HG03103 (cell line): Measurements from ENCODE around the gene MARCHF10.

Experiments
- ATAC-seq: cut with Tn5 transposase; IDR thresholded peaks from one replicate; pipeline ENCODE4 v1.9.1; 2021; ENCODE audit warnings: low read depth; ENCODE audit not compliant: unreplicated experiment

The MARCHF10 gene

DNA sequence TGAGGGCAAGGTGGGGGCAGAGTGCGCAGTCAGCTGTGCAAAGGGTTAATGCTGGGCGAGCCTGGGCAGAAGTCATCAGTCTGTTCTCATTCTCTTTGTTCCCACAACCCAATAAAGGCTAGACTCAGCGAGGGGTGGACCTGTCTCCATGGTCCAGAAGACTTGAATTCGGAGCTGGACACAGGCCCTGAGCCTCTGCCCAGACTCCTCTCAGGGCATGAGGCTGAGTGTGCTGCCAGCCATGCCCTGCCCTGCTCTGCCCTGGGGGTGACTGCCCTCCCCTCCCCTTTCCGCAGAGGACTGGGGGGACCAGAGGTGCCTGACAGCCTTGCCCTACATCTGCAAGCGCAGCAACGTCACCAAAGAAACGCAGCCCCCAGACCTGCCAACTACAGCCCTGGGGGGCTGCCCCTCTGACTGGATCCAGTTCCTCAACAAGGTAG is 126.2 kb downstream of the MARCHF10 start:
- ATAC-seq: no peak

DNA sequence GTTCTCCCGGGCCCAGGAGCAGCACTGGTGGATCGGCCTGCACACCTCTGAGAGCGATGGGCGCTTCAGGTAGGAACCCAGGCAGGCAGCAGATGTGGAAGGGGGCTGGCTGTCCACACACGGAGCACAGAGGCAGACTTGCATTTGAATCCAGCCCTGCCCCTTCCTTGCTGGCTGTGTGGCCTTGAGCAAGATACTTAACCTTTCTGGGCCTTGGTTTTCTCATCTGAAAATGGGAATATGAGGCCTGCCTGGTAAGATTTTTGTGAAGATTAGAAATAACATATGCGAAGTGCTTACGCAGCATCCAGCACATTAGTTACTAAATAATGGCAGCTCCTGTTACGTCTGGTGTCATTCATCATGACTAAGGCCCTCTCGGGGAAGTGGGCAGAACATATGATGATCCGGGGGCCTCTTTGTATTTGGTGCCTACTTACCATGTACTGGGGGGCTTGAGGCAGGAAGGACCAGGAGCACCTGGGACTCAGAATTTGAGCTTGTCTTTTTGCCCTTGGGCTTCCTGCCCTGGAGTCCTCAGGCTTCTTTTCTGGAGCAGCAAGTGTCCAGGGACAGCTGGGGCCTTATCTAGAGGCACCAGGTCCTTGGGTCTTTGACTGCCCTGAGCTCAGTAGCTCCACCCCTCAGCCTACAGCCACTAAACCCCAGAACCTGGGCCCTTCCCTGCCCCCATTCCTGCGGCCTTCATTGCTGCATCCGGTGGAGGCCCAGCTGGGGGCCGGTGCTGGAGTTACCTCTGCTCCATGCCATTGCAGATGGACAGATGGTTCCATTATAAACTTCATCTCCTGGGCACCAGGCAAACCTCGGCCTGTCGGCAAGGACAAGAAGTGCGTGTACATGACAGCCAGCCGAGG is 126.8 kb downstream of the MARCHF10 start:
- no peak for ATAC-seq

GRCh38 chr17:62680541-62681052 is 127.5 kb downstream of the MARCHF10 start:
- ATAC-seq: no peak

DNA sequence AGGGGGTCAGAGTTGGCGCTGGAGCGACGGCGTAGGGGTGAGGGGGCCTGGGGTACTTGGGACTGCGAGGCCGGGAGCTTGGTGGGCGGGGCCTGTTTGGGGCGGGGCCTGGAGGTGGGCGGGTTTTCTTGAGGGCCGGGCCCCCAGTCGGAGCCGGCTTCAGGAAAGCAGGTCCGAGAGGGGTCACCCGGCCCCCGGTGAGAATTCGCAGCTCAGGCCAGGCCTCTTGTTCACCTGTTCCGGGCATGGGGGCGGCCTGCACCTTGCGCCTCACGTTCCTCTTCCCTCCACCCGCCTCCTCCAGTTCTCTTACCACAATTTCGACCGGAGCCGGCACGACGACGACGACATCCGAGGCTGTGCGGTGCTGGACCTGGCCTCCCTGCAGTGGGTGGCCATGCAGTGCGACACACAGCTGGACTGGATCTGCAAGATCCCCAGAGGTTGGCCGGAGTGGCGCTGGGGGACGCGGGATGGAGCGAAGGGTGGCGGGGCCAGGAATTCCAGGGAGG is 128.2 kb downstream of the MARCHF10 start:
- no peak for ATAC-seq

DNA sequence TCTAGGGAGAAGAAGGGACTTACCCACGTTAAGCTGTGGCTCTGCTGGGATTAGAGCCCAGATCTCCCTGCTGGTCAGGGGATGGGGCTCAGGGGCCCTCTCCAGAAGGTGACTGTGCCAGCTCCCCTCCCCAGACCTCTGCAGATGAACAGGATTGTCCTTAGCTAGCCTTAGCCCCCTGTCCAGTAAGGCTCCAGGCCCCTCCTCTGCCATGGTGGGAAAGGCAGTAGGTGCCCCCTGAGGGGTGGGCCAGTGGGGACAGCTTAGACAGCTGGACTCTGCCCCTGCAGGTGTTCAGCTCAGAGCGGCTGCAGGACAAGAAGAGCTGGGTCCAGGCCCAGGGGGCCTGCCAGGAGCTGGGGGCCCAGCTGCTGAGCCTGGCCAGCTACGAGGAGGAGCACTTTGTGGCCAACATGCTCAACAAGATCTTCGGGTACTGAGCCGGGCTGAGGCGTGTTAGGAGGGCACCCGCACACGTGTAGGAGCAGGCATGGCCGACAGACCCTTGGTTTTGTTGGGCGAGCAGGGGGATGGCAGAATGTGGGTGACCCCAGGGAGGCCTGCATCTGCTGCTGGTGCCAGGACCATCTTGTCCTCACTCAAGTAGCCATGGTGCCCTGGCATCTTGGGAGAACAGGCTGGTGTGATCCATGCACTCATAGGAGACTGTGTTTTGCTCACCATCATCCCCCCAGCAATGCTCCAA is 129.7 kb downstream of the MARCHF10 start:
- no peak for ATAC-seq

- ATAC-seq: no peak
These were observed 131.0 kb downstream of the MARCHF10 start for GRCh38 chr17:62676952-62677596.

DNA sequence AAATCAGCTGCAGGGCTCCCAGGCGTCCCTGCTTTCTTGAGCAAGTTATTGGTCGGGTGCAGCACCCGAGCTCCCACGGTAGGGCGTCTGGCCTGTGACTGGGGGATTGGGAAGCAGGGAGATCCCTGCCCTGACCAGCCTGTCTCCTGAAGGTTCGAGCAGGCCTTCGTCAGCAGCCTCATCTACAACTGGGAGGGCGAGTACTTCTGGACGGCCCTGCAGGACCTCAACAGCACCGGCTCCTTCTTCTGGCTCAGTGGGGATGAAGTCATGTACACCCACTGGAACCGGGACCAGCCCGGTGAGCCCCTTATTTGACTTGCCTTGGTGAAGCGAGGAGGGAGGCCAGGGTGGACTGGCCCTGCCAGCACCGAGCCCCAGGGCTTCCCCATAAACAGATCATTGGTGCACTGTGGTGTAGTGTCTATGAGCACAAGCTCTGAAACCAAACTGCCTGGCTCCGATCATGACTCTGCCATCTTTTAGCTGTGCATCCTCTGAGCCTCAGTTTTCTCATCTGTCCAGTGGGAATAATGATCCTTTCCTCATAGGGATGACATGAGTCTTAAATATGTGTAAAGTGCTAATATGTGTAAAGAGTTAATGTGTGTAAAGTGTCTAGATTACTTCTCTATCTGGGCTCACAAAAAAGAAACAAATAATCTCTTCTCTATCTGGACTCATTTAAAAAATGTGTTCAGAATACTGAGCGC is 131.7 kb downstream of the MARCHF10 start:
- ATAC-seq: no peak

GRCh38 chr17:62675701-62676100 is 132.4 kb downstream of the MARCHF10 start:
- no peak for ATAC-seq

- ATAC-seq: no peak
These were observed 132.9 kb downstream of the MARCHF10 start for GRCh38 chr17:62675260-62675659.

GRCh38 chr17:62674841-62675240 is 133.3 kb downstream of the MARCHF10 start:
- ATAC-seq: no peak

DNA sequence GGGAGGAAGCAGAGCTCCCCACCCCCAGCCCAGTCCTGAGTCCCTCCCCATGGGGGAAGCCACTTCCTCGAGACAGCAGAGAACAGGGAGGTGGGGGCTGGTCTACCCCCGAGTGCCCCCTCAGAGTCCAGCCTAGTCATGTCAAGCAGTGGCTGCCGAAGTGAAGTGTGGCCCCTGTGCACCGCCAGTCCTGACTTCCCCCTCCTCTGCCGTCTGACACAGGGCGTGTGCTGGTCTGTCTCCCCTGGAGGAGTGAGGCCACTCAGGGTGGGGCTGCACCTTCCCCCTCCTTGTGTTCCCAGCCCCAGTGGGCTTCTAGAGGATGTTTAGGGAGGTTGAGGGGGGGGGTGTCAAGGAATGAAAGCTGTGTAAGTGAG is 133.8 kb downstream of the MARCHF10 start:
- ATAC-seq: no peak

- ATAC-seq: no peak
These were observed 134.3 kb downstream of the MARCHF10 start for GRCh38 chr17:62673614-62674362.

GRCh38 chr17:62672957-62673356 is 135.2 kb downstream of the MARCHF10 start:
- no peak for ATAC-seq

DNA sequence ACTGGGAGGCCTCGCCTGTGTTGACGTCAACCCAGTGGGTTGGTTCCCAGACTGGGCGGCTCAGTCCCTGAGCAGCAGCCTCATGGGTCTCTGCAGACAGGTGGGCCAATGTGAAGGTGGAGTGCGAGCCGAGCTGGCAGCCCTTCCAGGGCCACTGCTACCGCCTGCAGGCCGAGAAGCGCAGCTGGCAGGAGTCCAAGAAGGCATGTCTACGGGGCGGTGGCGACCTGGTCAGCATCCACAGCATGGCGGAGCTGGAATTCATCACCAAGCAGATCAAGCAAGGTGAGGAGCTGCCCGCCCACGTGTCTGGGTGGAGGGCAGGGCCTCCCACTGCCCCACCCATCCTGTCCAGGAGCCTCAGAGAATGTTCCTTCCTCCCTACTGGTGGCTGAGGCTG is 136.6 kb downstream of the MARCHF10 start:
- no peak for ATAC-seq

- ATAC-seq: no peak
These were observed 137.8 kb downstream of the MARCHF10 start for GRCh38 chr17:62670202-62670821.

- ATAC-seq: no peak
These were observed 139.9 kb downstream of the MARCHF10 start for GRCh38 chr17:62668091-62668804.

- no peak for ATAC-seq
These were observed 141.1 kb downstream of the MARCHF10 start for GRCh38 chr17:62666801-62667591.
